ENCODE data around the gene GRID1.

DNA sequence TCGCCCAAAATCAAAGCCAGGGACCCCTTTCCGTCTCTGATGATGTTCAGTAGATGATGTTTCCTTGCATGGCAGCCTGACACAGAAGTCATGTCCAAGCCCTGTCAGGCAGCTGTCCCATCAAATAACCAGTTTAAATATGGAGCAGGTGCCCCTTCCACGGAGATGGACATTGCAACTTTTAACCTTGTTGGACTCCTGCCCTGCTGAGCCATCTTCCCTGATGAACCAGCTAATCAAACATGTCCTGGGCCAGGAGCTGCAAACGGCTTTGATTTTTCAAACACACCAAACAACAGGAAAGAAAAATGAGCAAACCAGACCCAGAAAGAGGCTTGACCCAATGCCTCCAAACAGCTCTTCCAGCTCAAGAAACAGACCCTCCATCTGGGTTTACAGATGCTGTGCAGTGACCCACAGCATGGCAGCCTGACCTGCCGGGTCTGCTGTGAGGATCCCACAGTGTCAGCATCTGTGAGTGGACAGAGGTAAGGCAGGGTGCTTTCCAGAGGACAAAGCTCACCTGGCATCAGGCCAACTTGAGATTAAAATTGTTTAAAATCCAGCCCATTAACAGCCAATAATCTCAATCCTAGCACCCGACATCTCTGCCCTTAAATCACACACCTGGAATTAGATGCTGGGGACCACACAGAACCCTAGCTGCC, 372.6 kb downstream of the GRID1 start:
- TF ChIP-seq TAF1 (IDR thresholded peaks at IDR 0.05; ENCODE audit: low read depth, low read length) (no peak), POLR2A (IDR thresholded peaks at IDR 0.05; ENCODE audit: low read depth, low read length) (no peak), POLR2AphosphoS5 (IDR thresholded peaks at IDR 0.05; ENCODE audit: low read depth, low read length) (no peak), SPI1 (IDR thresholded peaks at IDR 0.05; ENCODE audit: low read depth, low read length) (no peak)

Data from GM12891 (cell line).